K562 (cell line): ENCODE measurements around the gene AGAP1. TPM values are rescaled to one million over a fixed set of nuclear protein-coding genes. Genes with fewer than 3 reads are reported as not detected.

Experiments
- ATAC-seq: fragments of 200-7000 bp; cut with Tn5 transposase; 3 replicates; pipeline ENCODE4 v1.9.1; 2020; ENCODE audit warnings: moderate library complexity
- BruUV-seq: library from RNA; stranded (reverse); fragments of 400-500 nt; replicated peaks from 2 replicates; lab custom pipeline; 2021; lab: Mats Ljungman, UMichigan
- CTCF ChIA-PET: fragments of 300-600 bp; formaldehyde crosslinking; extraction: SDS; loops from one replicate; lab custom pipeline; 2021; ENCODE audit warnings: low intra/inter-chr PET ratio; lab: Yijun Ruan, JAX
- POLR2A ChIA-PET: fragments of 300-600, 350-650 bp; sonication (Branson Sonifier 250); formaldehyde crosslinking; extraction: SDS; loops from one replicate; lab custom pipeline; 2021; ENCODE audit warnings: antibody characterized with exemption, inconsistent platforms; lab: Yijun Ruan, JAX
- DNase-seq, 4 experiments: peaks; one replicate each; pipeline versions ENCODE4 v3.0.0 to v3.0.0-alpha.2; 2011 to 2018; ENCODE audit warnings: low spot score in 3 of 4, mixed read lengths in 3 of 4; ENCODE audit errors: extremely low read depth in 1 of 4
- FAIRE-seq: peaks from 2 replicates; lab custom pipeline; 2011; peaks lifted over from hg19 to GRCh38; lab: Jason Lieb, UNC
- H2AFZ ChIP-seq: 2 replicates; pipeline ENCODE4 v1.6.0; 2011; ENCODE audit warnings: low read depth, low read length, control low read depth, inconsistent platforms
- H3K27ac ChIP-seq: fragments of 200-600 bp; 3 replicates; pipeline ENCODE4 v1.8.0; 2011; ENCODE audit warnings: low read depth, mild to moderate bottlenecking, control low read depth, inconsistent platforms, low read length, moderate library complexity, mixed read lengths; ENCODE audit errors: extremely low read depth
- H3K27me3 ChIP-seq, 2 experiments: fragments of 300-600 bp in 1 of 2; 2 replicates in 1 of 2; 3 replicates in 1 of 2; pipeline versions ENCODE4 v1.6.0 to v1.8.0; 2011; ENCODE audit warnings: inconsistent platforms in 2 of 2, low read length in 2 of 2, mild to moderate bottlenecking in 1 of 2, mixed read lengths in 1 of 2, moderate library complexity in 1 of 2; ENCODE audit not compliant: control insufficient read depth in 2 of 2, insufficient read depth in 2 of 2
- H3K36me3 ChIP-seq: fragments of 300-600 bp; 3 replicates; pipeline ENCODE4 v1.8.0; 2011; ENCODE audit warnings: mild to moderate bottlenecking, low read length, inconsistent platforms; ENCODE audit not compliant: control insufficient read depth, insufficient read depth
- H3K4me1 ChIP-seq, 2 experiments: fragments of 200-600 bp in 1 of 2; replicated peaks in 1 of 2; 2 replicates in 1 of 2; 3 replicates in 1 of 2; pipeline versions ENCODE4 v1.5.1 to v1.8.0; 2011; ENCODE audit warnings: inconsistent platforms in 2 of 2, low read length in 2 of 2, mild to moderate bottlenecking in 1 of 2, mixed read lengths in 1 of 2, moderate library complexity in 1 of 2; ENCODE audit not compliant: control insufficient read depth in 2 of 2, insufficient read depth in 2 of 2
- H3K4me2 ChIP-seq: 2 replicates; pipeline ENCODE4 v1.6.1; 2011; ENCODE audit warnings: low read length, control low read depth, inconsistent platforms, mixed read lengths; ENCODE audit not compliant: insufficient read depth
- H3K4me3 ChIP-seq: fragments of 200-600 bp; sonication (generic), shearing (Covaris generic); 2 replicates; pipeline ENCODE4 v1.5.1; 2016; ENCODE audit warnings: control low read depth, inconsistent platforms
- H3K79me2 ChIP-seq: fragments of 200-600 bp; 3 replicates; pipeline ENCODE4 v1.8.0; 2011; ENCODE audit warnings: low read length, inconsistent platforms; ENCODE audit not compliant: control insufficient read depth, insufficient read depth
- H3K9ac ChIP-seq, 2 experiments: 2 replicates each; pipeline versions ENCODE4 v1.6.0 to v1.6.1; 2011; ENCODE audit warnings: low read depth in 2 of 2, low read length in 2 of 2, control low read depth in 1 of 2, inconsistent platforms in 1 of 2, mild to moderate bottlenecking in 1 of 2, mixed read lengths in 1 of 2; ENCODE audit not compliant: insufficient read depth in 1 of 2
- H3K9me1 ChIP-seq: one replicate; pipeline ENCODE4 v1.6.0; 2011; ENCODE audit warnings: inconsistent platforms, mild to moderate bottlenecking, low read length, moderate library complexity; ENCODE audit not compliant: control insufficient read depth, insufficient read depth
- H3K9me3 ChIP-seq: replicated peaks from 2 replicates; pipeline ENCODE4 v1.5.1; 2011; ENCODE audit warnings: low read depth, low read length, inconsistent platforms; ENCODE audit not compliant: control insufficient read depth, insufficient read depth
- H4K20me1 ChIP-seq: replicated peaks from 2 replicates; pipeline ENCODE4 v1.6.1; 2011; ENCODE audit warnings: low read length, inconsistent platforms, mixed read lengths; ENCODE audit not compliant: control insufficient read depth, insufficient read depth
- BRCA1 ChIP-seq, 2 experiments: fragments of 450-650 bp in 1 of 2; sonication (generic) in 1 of 2; formaldehyde crosslinking in 1 of 2; IDR thresholded peaks; 2 replicates each; pipeline versions ENCODE4 v1.5.0 to v1.6.1; 2017 to 2020; ENCODE audit warnings: mild to moderate bottlenecking in 1 of 2, missing genetic modification reagents in 1 of 2
- HDGF ChIP-seq: fragments of 450-650 bp; IDR thresholded peaks from 2 replicates; pipeline ENCODE4 v1.6.1; 2016
- KLF10 ChIP-seq: fragments of 250-450 bp; sonication (Bioruptor Pico); IDR thresholded peaks from 2 replicates; pipeline ENCODE4 v1.6.1; 2021; ENCODE audit warnings: matching md5 sums
- MTA2 ChIP-seq: fragments of 450-650 bp; IDR thresholded peaks from 2 replicates; pipeline ENCODE4 v1.6.1; 2016; ENCODE audit warnings: low read depth
- PBX2 ChIP-seq, 2 experiments: IDR thresholded peaks in 1 of 2; conservative IDR thresholded peaks in 1 of 2; 2 replicates each; pipeline ENCODE4 v1.6.1; 2016; ENCODE audit warnings: low read depth in 2 of 2, mild to moderate bottlenecking in 1 of 2, missing compliant biosample characterization in 1 of 2, missing genetic modification characterization in 1 of 2, moderate library complexity in 1 of 2
- RBM22 ChIP-seq: fragments of 200-400 bp; formaldehyde crosslinking; IDR thresholded peaks from 2 replicates; pipeline ENCODE4 v1.6.1; 2018; ENCODE audit warnings: low read length, low read depth; ENCODE audit not compliant: poor library complexity, severe bottlenecking
- TCF15 ChIP-seq: fragments of 250-450 bp; sonication (Bioruptor Pico); IDR thresholded peaks from 2 replicates; pipeline ENCODE4 v1.8.0; 2022; ENCODE audit warnings: moderate library complexity, mild to moderate bottlenecking, inconsistent platforms
- ZNF280A ChIP-seq: fragments of 450-650 bp; IDR thresholded peaks from 2 replicates; pipeline ENCODE4 v1.6.1; 2018; ENCODE audit warnings: mild to moderate bottlenecking, low read depth; ENCODE audit not compliant: partially characterized antibody
- ZNF644 ChIP-seq: fragments of 200-800 bp; sonication (Bioruptor generic); IDR thresholded peaks from 2 replicates; pipeline ENCODE4 v1.6.1; 2016; ENCODE audit warnings: low read depth, missing genetic modification characterization, missing compliant biosample characterization
- WGBS: fragments of 100-300 bp; shearing (Covaris generic); methylation state at CpG from one replicate; pipeline ENCODE4 v1.1.6; 2016; ENCODE audit warnings: low coverage, mixed read lengths; ENCODE audit not compliant: insufficient coverage; ENCODE audit errors: missing lambda C conversion rate; 5-methylcytosine and 5-hydroxymethylcytosine counted together
- in situ Hi-C: fragments of 300-500 bp; cut with MboI; formaldehyde crosslinking; loops from 4 replicates; pipeline ENCODE4 v1.15.0; 2018; ENCODE audit warnings: inconsistent platforms, mixed read lengths
- intact Hi-C: fragments of 100-400 bp; cut with micrococcal nuclease; formaldehyde crosslinking; loops from 2 replicates; pipeline ENCODE4 v1.14.2; 2022
- polyA plus RNA-seq, 8 experiments: library from polyadenylated mRNA; depleted of rRNA in 4 of 8; stranded (reverse) in 5 of 8; unstranded in 3 of 8; fragments of >200 nt; fragmentation: Nextera tagmentation in 2 of 8; fragmentation: Illumina TruSeq in 1 of 8; extraction: Ambion mirVana in 2 of 8; extraction: Trizol in 1 of 8; gene quantifications; 2 replicates each; pipeline versions ENCODE4 v1.2.1 to v1.2.3, GENCODE V29; 2011 to 2014; ENCODE audit warnings: inconsistent platforms in 1 of 8, missing spikeins in 1 of 8
- total RNA-seq, 7 experiments: library from RNA; depleted of rRNA in 6 of 7; stranded (reverse); fragments of >200 nt in 6 of 7; fragmentation: Illumina TruSeq in 2 of 7; extraction: Trizol in 2 of 7; gene quantifications; 2 replicates each; pipeline versions ENCODE4 v1.2.1 to v1.2.3, GENCODE V29; 2011 to 2021; ENCODE audit warnings: low replicate concordance in 1 of 7

AGAP1 gene
- total and polyA plus RNA-seq, 9 of the 15 experiments (the other 6 are each of a cell fraction or from before 2014, with no cell fraction given), result 1.3 to 24.0 (median 10.6) TPM

- intact Hi-C loops, result no loop called here
- no peak overlapping the region for H3K4me2 ChIP-seq
- H3K4me1 ChIP-seq, result peaks cover 0 to 5% of the 10 kb centered on the region in 2 experiments; a peak in 2 of 5 replicates
- ATAC-seq (no peak), FAIRE-seq (no peak), DNase-seq (no peak)
- peaks cover 3% of the 10 kb centered on the region; the same call in 1 of the 2 replicates for H4K20me1 ChIP-seq
- in situ Hi-C loops, result no loop called here
- no peaks in the 10 kb centered on the region for H3K9me3 ChIP-seq
- no peaks in the 10 kb centered on the region for H3K9me1 ChIP-seq
- H2AFZ ChIP-seq, result no peak overlapping the region
- no peaks in the 10 kb centered on the region for H3K36me3 ChIP-seq
- no peak overlapping the region for H3K4me3 ChIP-seq
- H3K79me2 ChIP-seq, result peaks cover 48% of the 10 kb centered on the region
- ChIA-PET POLR2A (no interaction called here), CTCF (no interaction called here)
- no TSS peak for BruUV-seq
- no peak overlapping the region for H3K9ac ChIP-seq
- no peaks in the 10 kb centered on the region for H3K27me3 ChIP-seq
- no peak overlapping the region for H3K27ac ChIP-seq
- 92% methylated on average over 12 of the region's 64 CpGs for WGBS
- TF ChIP-seq KLF10, result no peak
- TF ChIP-seq RBM22, result peak; percentile 30
These were observed 177.3 kb downstream of the AGAP1 start for GRCh38 chr2:235670974-235671787.

- POLR2A ChIA-PET, result no interaction called here
- H2AFZ ChIP-seq, result no peak overlapping the region
- no peak overlapping the region for H3K4me2 ChIP-seq
- peaks cover 50% of the 10 kb centered on the region for H3K79me2 ChIP-seq
- FAIRE-seq, result no peak
- intact Hi-C loops (no loop called here), in situ Hi-C loops (no loop called here)
- no TSS peak for BruUV-seq
- no peak overlapping the region for H3K27ac ChIP-seq
- no peak overlapping the region for H3K9ac ChIP-seq
- no peaks in the 10 kb centered on the region for H3K27me3 ChIP-seq
- no peaks in the 10 kb centered on the region for H3K9me1 ChIP-seq
- no peak overlapping the region for H3K4me3 ChIP-seq
- no peaks in the 10 kb centered on the region for H3K36me3 ChIP-seq
- H3K9me3 ChIP-seq, result no peaks in the 10 kb centered on the region
- peaks cover 4 to 5% of the 10 kb centered on the region in 2 experiments; a peak in 4 of 5 replicates for H3K4me1 ChIP-seq
- CTCF ChIA-PET, result no interaction called here
- no peak for ATAC-seq
- DNase-seq, result no peak
- WGBS, result 25% methylated on average over 3 of the region's 3 CpGs
- H4K20me1 ChIP-seq, result peaks cover 8% of the 10 kb centered on the region; the same call in 1 of the 2 replicates
- no peak for TF ChIP-seq HDGF
- no peak for TF ChIP-seq MTA2
- no peak for TF ChIP-seq ZNF644 (tag)
- TF ChIP-seq ZNF280A, result no peak
- no peak for TF ChIP-seq PBX2 (CRISPR knock-in tag; IDR thresholded peaks at IDR 0.05; ENCODE audit: low read depth)
- no peak for TF ChIP-seq PBX2 (tag; conservative IDR thresholded peaks at IDR 0.05; ENCODE audit: low read depth)
- TF ChIP-seq BRCA1 (IDR thresholded peaks at IDR 0.05), result no peak
- no peak for TF ChIP-seq BRCA1 (CRISPR knock-in tag; IDR thresholded peaks at IDR 0.05)
- TF ChIP-seq TCF15 (CRISPR knock-in tag), result no peak
These were observed 178.9 kb downstream of the AGAP1 start for GRCh38 chr2:235672720-235673119.
